Measurements from ENCODE around the gene CNTNAP2. TPM values are rescaled to one million over a fixed set of nuclear protein-coding genes. Genes with fewer than 3 reads are reported as not detected.

CNTNAP2 gene
- total and polyA plus RNA-seq, 7 donors, result 0.60 to 2.4 (median 1.7) TPM

- no peak overlapping the region for H3K4me3 ChIP-seq
- WGBS, 2 donors, result 18 to 41% methylated on average over 1 of the region's 1 CpG
- H3K36me3 ChIP-seq, result no peaks in the 10 kb centered on the region
- H3K27ac ChIP-seq, result no peak overlapping the region
- H3K27me3 ChIP-seq, result no peaks in the 10 kb centered on the region
- no peak for DNase-seq
- H3K4me1 ChIP-seq, result peaks cover 0 to 4% (median 2%) of the 10 kb centered on the region in 4 donors
- intact Hi-C loops (cut with DNase I), result no loop called here
- no peaks in the 10 kb centered on the region for H3K9me3 ChIP-seq
- TF ChIP-seq EP300 (IDR thresholded peaks at IDR 0.05), result no peak
- TF ChIP-seq CTCF (IDR thresholded peaks at IDR 0.05), result no peak
These were observed 1182.0 kb downstream of the CNTNAP2 start for GRCh38 chr7:147298611-147299043.

- Histone ChIP-seq H3K4me1 (peaks cover 0 to 4% (median 2%) of the 10 kb centered on the region in 4 donors), H3K9me3 (no peaks in the 10 kb centered on the region), H3K4me3 (no peak overlapping the region), H3K36me3 (no peaks in the 10 kb centered on the region), H3K27ac (no peak overlapping the region), H3K27me3 (no peaks in the 10 kb centered on the region)
- intact Hi-C loops (cut with DNase I), result no loop called here
- 79 to 82% methylated on average over 1 of the region's 1 CpG for WGBS, 2 donors
- no peak for TF ChIP-seq EP300 (IDR thresholded peaks at IDR 0.05)
- TF ChIP-seq POLR2A (IDR thresholded peaks at IDR 0.05), result no peak
- TF ChIP-seq POLR2AphosphoS5 (IDR thresholded peaks at IDR 0.05), result no peak
- TF ChIP-seq CTCF (IDR thresholded peaks at IDR 0.05), result no peak
- no peak for DNase-seq
These were observed 1183.7 kb downstream of the CNTNAP2 start for GRCh38 chr7:147300293-147300692.

- no peak for TF ChIP-seq EP300 (IDR thresholded peaks at IDR 0.05)
- TF ChIP-seq CTCF (IDR thresholded peaks at IDR 0.05), result no peak
- no peak for TF ChIP-seq POLR2AphosphoS5 (IDR thresholded peaks at IDR 0.05)
- TF ChIP-seq POLR2A (IDR thresholded peaks at IDR 0.05), result no peak
- no peaks in the 10 kb centered on the region for H3K4me1 ChIP-seq
- 91 to 94% methylated on average over 2 of the region's 2 CpGs for WGBS, 2 donors
- DNase-seq, result no peak
- no peaks in the 10 kb centered on the region for H3K36me3 ChIP-seq
- intact Hi-C loops (cut with DNase I), result no loop called here
- no peak overlapping the region for H3K27ac ChIP-seq
- H3K27me3 ChIP-seq, result no peaks in the 10 kb centered on the region
- H3K9me3 ChIP-seq, result no peaks in the 10 kb centered on the region
- no peak overlapping the region for H3K4me3 ChIP-seq
These were observed 1187.8 kb downstream of the CNTNAP2 start for GRCh38 chr7:147304376-147304775.

GRCh38 chr7:147305827-147306226, 1189.2 kb downstream of the CNTNAP2 start:
- no peak for TF ChIP-seq CTCF (IDR thresholded peaks at IDR 0.05)
- TF ChIP-seq EP300 (IDR thresholded peaks at IDR 0.05), result no peak
- no peak for TF ChIP-seq POLR2A (IDR thresholded peaks at IDR 0.05)
- no peak for TF ChIP-seq POLR2AphosphoS5 (IDR thresholded peaks at IDR 0.05)
- intact Hi-C loops (cut with DNase I), result no loop called here
- H3K9me3 ChIP-seq, result no peaks in the 10 kb centered on the region
- H3K4me3 ChIP-seq, result no peak overlapping the region
- no peaks in the 10 kb centered on the region for H3K27me3 ChIP-seq
- H3K4me1 ChIP-seq, result no peaks in the 10 kb centered on the region
- no peak for DNase-seq
- H3K36me3 ChIP-seq, result no peaks in the 10 kb centered on the region
- no peak overlapping the region for H3K27ac ChIP-seq
- 64 to 82% methylated on average over 2 of the region's 2 CpGs for WGBS, 2 donors

GRCh38 chr7:147308539-147308938, 1191.9 kb downstream of the CNTNAP2 start:
- no peak for TF ChIP-seq EP300 (IDR thresholded peaks at IDR 0.05)
- no peak for TF ChIP-seq CTCF (IDR thresholded peaks at IDR 0.05)
- TF ChIP-seq POLR2AphosphoS5 (IDR thresholded peaks at IDR 0.05), result no peak
- no peak for TF ChIP-seq POLR2A (IDR thresholded peaks at IDR 0.05)
- no peaks in the 10 kb centered on the region for H3K4me1 ChIP-seq
- no peaks in the 10 kb centered on the region for H3K9me3 ChIP-seq
- H3K27me3 ChIP-seq, result no peaks in the 10 kb centered on the region
- no peak for DNase-seq
- no peaks in the 10 kb centered on the region for H3K36me3 ChIP-seq
- intact Hi-C loops (cut with DNase I), result no loop called here
- no peak overlapping the region for H3K27ac ChIP-seq
- WGBS, 2 donors, result 68 to 78% methylated on average over 5 of the region's 5 CpGs
- no peak overlapping the region for H3K4me3 ChIP-seq
